IMR-90 (cell line): ENCODE measurements around the gene LDLRAD3. TPM values are rescaled to one million over a fixed set of nuclear protein-coding genes. Genes with fewer than 3 reads are reported as not detected.

Source experiments
- ATAC-seq: fragments of 200-7000 bp; cut with Tn5 transposase; 2 replicates; pipeline ENCODE4 v1.9.1; 2020; ENCODE audit warnings: low read depth, mild to moderate bottlenecking, moderate library complexity
- BruUV-seq: library from RNA; stranded (reverse); fragments of 400-500 nt; replicated peaks from 2 replicates; lab custom pipeline; 2021; lab: Mats Ljungman, UMichigan
- CTCF ChIA-PET: fragments of 300-600 bp; formaldehyde crosslinking; extraction: SDS; loops from one replicate; lab custom pipeline; 2021; ENCODE audit warnings: antibody characterized with exemption; lab: Yijun Ruan, JAX
- POLR2A ChIA-PET: fragments of 300-600 bp; sonication (Branson Sonifier 250); formaldehyde crosslinking; loops from one replicate; lab custom pipeline; 2022; ENCODE audit warnings: antibody characterized with exemption; ENCODE audit not compliant: unreplicated experiment; lab: Charles Lee
- DNase-seq: peaks from one replicate; pipeline ENCODE4 v3.0.0; 2013
- H2AFZ ChIP-seq: replicated peaks from 2 replicates; pipeline ENCODE3; 2013; ENCODE audit warnings: low read length, mild to moderate bottlenecking; ENCODE audit not compliant: poor library complexity
- H2AK5ac ChIP-seq: 2 replicates; pipeline ENCODE4 v1.6.1; 2013; ENCODE audit warnings: low read depth, low read length, inconsistent platforms
- H2AK9ac ChIP-seq: replicated peaks from 2 replicates; pipeline ENCODE3; 2013; ENCODE audit warnings: mild to moderate bottlenecking, low read depth, low read length, moderate library complexity; ENCODE audit not compliant: poor library complexity
- H2BK120ac ChIP-seq: 2 replicates; pipeline ENCODE4 v1.6.1; 2013; ENCODE audit warnings: low read depth, low read length, inconsistent platforms
- H2BK15ac ChIP-seq: 3 replicates; pipeline ENCODE4 v1.6.1; 2013; ENCODE audit warnings: low read depth, low read length, inconsistent platforms
- H2BK20ac ChIP-seq: 2 replicates; pipeline ENCODE4 v1.6.1; 2013; ENCODE audit warnings: low read depth, mild to moderate bottlenecking, inconsistent platforms, low read length, moderate library complexity
- H2BK5ac ChIP-seq: 2 replicates; pipeline ENCODE4 v1.6.1; 2013; ENCODE audit warnings: mild to moderate bottlenecking, low read depth, low read length, inconsistent platforms; ENCODE audit not compliant: poor library complexity, severe bottlenecking
- H3K14ac ChIP-seq: replicated peaks from 2 replicates; pipeline ENCODE4 v1.6.1; 2013; ENCODE audit warnings: low read depth, low read length, inconsistent platforms
- H3K18ac ChIP-seq: 2 replicates; pipeline ENCODE4 v1.6.1; 2013; ENCODE audit warnings: low read depth, low read length, control low read depth
- H3K23ac ChIP-seq: 2 replicates; pipeline ENCODE4 v1.6.1; 2013; ENCODE audit warnings: low read depth, low read length, inconsistent platforms
- H3K27ac ChIP-seq: 2 replicates; pipeline ENCODE4 v1.5.1; 2013; ENCODE audit warnings: mild to moderate bottlenecking, control low read depth, low read length; ENCODE audit not compliant: insufficient read depth
- H3K27me3 ChIP-seq: 2 replicates; pipeline ENCODE4 v1.6.1; 2013; ENCODE audit warnings: low read length; ENCODE audit not compliant: control insufficient read depth, insufficient read depth
- H3K36me3 ChIP-seq: 2 replicates; pipeline ENCODE4 v1.6.1; 2013; ENCODE audit warnings: low read length, mixed read lengths; ENCODE audit not compliant: control insufficient read depth, insufficient read depth
- H3K4ac ChIP-seq: 2 replicates; pipeline ENCODE4 v1.6.1; 2013; ENCODE audit warnings: low read depth, low read length, inconsistent platforms
- H3K4me1 ChIP-seq: 2 replicates; pipeline ENCODE4 v1.6.1; 2013; ENCODE audit warnings: low read length, mixed read lengths; ENCODE audit not compliant: control insufficient read depth, insufficient read depth
- H3K4me2 ChIP-seq: 2 replicates; pipeline ENCODE4 v1.6.1; 2013; ENCODE audit warnings: low read depth, mild to moderate bottlenecking, control low read depth, low read length, moderate library complexity
- H3K4me3 ChIP-seq: 2 replicates; pipeline ENCODE4 v1.5.1; 2013; ENCODE audit warnings: low read depth, mild to moderate bottlenecking, control low read depth, low read length, moderate library complexity; ENCODE audit not compliant: insufficient read depth
- H3K56ac ChIP-seq: 2 replicates; pipeline ENCODE4 v1.6.1; 2013; ENCODE audit warnings: low read length, inconsistent platforms; ENCODE audit not compliant: insufficient read depth; ENCODE audit errors: extremely low read depth
- H3K79me1 ChIP-seq, 2 experiments: 2 replicates each; pipeline ENCODE4 v1.6.1; 2013; ENCODE audit warnings: low read length in 2 of 2, inconsistent platforms in 1 of 2, low read depth in 1 of 2
- H3K9ac ChIP-seq: 2 replicates; pipeline ENCODE4 v1.6.1; 2013; ENCODE audit warnings: low read depth, low read length, control low read depth
- H3K9me1 ChIP-seq: 2 replicates; pipeline ENCODE4 v1.6.1; 2013; ENCODE audit warnings: low read length, inconsistent platforms; ENCODE audit not compliant: insufficient read depth
- H3K9me3 ChIP-seq: 2 replicates; pipeline ENCODE4 v1.6.1; 2013; ENCODE audit warnings: low read length; ENCODE audit not compliant: control insufficient read depth, insufficient read depth
- H4K20me1 ChIP-seq: 2 replicates; pipeline ENCODE4 v1.6.1; 2013; ENCODE audit warnings: low read length, inconsistent platforms; ENCODE audit not compliant: insufficient read depth
- H4K5ac ChIP-seq: 2 replicates; pipeline ENCODE4 v1.6.1; 2013; ENCODE audit warnings: mild to moderate bottlenecking, low read depth, low read length, control low read depth
- H4K8ac ChIP-seq, 2 experiments: 2 replicates each; pipeline ENCODE4 v1.6.1; 2013; ENCODE audit warnings: low read depth in 2 of 2, low read length in 2 of 2, control low read depth in 1 of 2, inconsistent platforms in 1 of 2
- H4K91ac ChIP-seq: 2 replicates; pipeline ENCODE4 v1.6.1; 2013; ENCODE audit warnings: low read depth, low read length, inconsistent platforms; ENCODE audit not compliant: insufficient read depth
- BHLHE40 ChIP-seq: fragments of 150-350 bp; IDR thresholded peaks from 2 replicates; pipeline ENCODE4 v1.6.1; 2016; ENCODE audit warnings: mild to moderate bottlenecking, low read depth, low read length
- CHD1 ChIP-seq: IDR thresholded peaks from 2 replicates; pipeline ENCODE4 v1.6.1; 2012; ENCODE audit warnings: low read depth, low read length, improper control_type of control experiment
- CTCF ChIP-seq: conservative IDR thresholded peaks from 2 replicates; pipeline ENCODE4 v1.5.1; 2012; ENCODE audit warnings: mild to moderate bottlenecking, low read depth, low read length, improper control_type of control experiment
- MAFK ChIP-seq: IDR thresholded peaks from 2 replicates; pipeline ENCODE4 v1.6.1; 2012; ENCODE audit warnings: low read depth, low read length, improper control_type of control experiment
- MAZ ChIP-seq: IDR thresholded peaks from 2 replicates; pipeline ENCODE4 v1.6.1; 2012; ENCODE audit warnings: low read depth, mild to moderate bottlenecking, low read length, improper control_type of control experiment, moderate library complexity, borderline replicate concordance
- NFE2L2 ChIP-seq: fragments of 150-350 bp; IDR thresholded peaks from 2 replicates; pipeline ENCODE4 v1.6.1; 2016; ENCODE audit warnings: low read depth, mild to moderate bottlenecking, low read length
- RAD21 ChIP-seq: IDR thresholded peaks from 2 replicates; pipeline ENCODE4 v1.6.1; 2012; ENCODE audit warnings: low read length, improper control_type of control experiment
- RCOR1 ChIP-seq: IDR thresholded peaks from 2 replicates; pipeline ENCODE4 v1.6.1; 2012; ENCODE audit warnings: mild to moderate bottlenecking, low read length, improper control_type of control experiment; ENCODE audit not compliant: insufficient replicate concordance
- RFX5 ChIP-seq: IDR thresholded peaks from 2 replicates; pipeline ENCODE4 v1.8.0; 2012; ENCODE audit warnings: low read depth, mild to moderate bottlenecking, low read length, moderate library complexity
- USF2 ChIP-seq: fragments of 150-350 bp; IDR thresholded peaks from 2 replicates; pipeline ENCODE4 v1.6.1; 2017; ENCODE audit warnings: mild to moderate bottlenecking, antibody characterized with exemption, low read length, low read depth
- WGBS, 2 experiments: methylation state at CpG; one replicate each; pipeline versions ENCODE4 v1.1.5 to v1.1.7; 2013; ENCODE audit warnings: missing lambda C conversion rate in 2 of 2; ENCODE audit not compliant: insufficient read length in 1 of 2; ENCODE audit errors: extremely low coverage in 2 of 2; 5-methylcytosine and 5-hydroxymethylcytosine counted together
- dilution Hi-C: fragments of 300-500 bp; cut with HindIII; formaldehyde crosslinking; loops from one replicate; pipeline ENCODE4 v1.14.3; 2018; ENCODE audit warnings: low sequenced_read_pairs; ENCODE audit not compliant: unreplicated experiment
- in situ Hi-C: fragments of 300-500 bp; cut with MboI; formaldehyde crosslinking; loops from 3 replicates; pipeline ENCODE4 v1.14.3; 2019; ENCODE audit warnings: low sequenced_read_pairs, inconsistent platforms, mixed read lengths
- intact Hi-C: fragments of 100-400 bp; cut with micrococcal nuclease; formaldehyde crosslinking; loops from 2 replicates; pipeline ENCODE4 v1.10.0; 2022
- polyA plus RNA-seq, 3 experiments: library from polyadenylated mRNA; depleted of rRNA; stranded (reverse); fragments of >200 nt; gene quantifications; 2 replicates each; pipeline ENCODE4 v1.2.3, GENCODE V29; 2012; ENCODE audit warnings: low replicate concordance in 1 of 3
- total RNA-seq: library from RNA; depleted of rRNA; stranded (reverse); fragments of >200 nt; gene quantifications from 2 replicates; pipeline ENCODE4 v1.2.3, GENCODE V29; 2012

Gene LDLRAD3
- total and polyA plus RNA-seq, 2 of the 4 experiments (the other 2 are of a cell fraction): 2.7 to 6.4 TPM

GRCh38 chr11:36047344-36047743, 103.5 kb downstream of the LDLRAD3 start:
- WGBS, 2 experiments: 100% methylated on average over 1 of the region's 2 CpGs; no CpG with 5 or more reads in 1 of the 2 experiments
- no peak overlapping the region for H4K8ac ChIP-seq
- H3K4ac ChIP-seq: no peak overlapping the region
- no peak overlapping the region for H2BK20ac ChIP-seq
- no peak for TF ChIP-seq BHLHE40
- no peak for TF ChIP-seq USF2
- no peak for TF ChIP-seq CHD1
- TF ChIP-seq MAZ: no peak
- TF ChIP-seq NFE2L2: no peak
- TF ChIP-seq RFX5: no peak
- no peak for TF ChIP-seq RCOR1
- no peak for TF ChIP-seq RAD21
- no peak for TF ChIP-seq MAFK
- no peak for TF ChIP-seq CTCF
- no peak overlapping the region for H2BK5ac ChIP-seq
- H3K56ac ChIP-seq: no peak overlapping the region
- no peaks in the 10 kb centered on the region; the same call in 1 of the 2 replicates for H3K9me1 ChIP-seq
- no peak overlapping the region for H3K18ac ChIP-seq
- no peak overlapping the region for H4K91ac ChIP-seq
- H3K4me1 ChIP-seq: peaks cover 4% of the 10 kb centered on the region; the same call in 1 of the 2 replicates
- no peak overlapping the region for H3K27ac ChIP-seq
- H4K5ac ChIP-seq: no peak overlapping the region
- dilution Hi-C loops: no loop called here
- no peaks in the 10 kb centered on the region for H3K36me3 ChIP-seq
- H3K23ac ChIP-seq: no peak overlapping the region
- H2AK5ac ChIP-seq: no peak overlapping the region
- no peak overlapping the region for H3K4me2 ChIP-seq
- H3K79me1 ChIP-seq: no peaks in the 10 kb centered on the region
- H2AFZ ChIP-seq: no peak overlapping the region
- H3K9ac ChIP-seq: no peak overlapping the region
- H3K14ac ChIP-seq: no peak overlapping the region
- ChIA-PET POLR2A (no interaction called here), CTCF (no interaction called here)
- BruUV-seq: no TSS peak
- no peak overlapping the region for H2BK120ac ChIP-seq
- ATAC-seq (no peak), DNase-seq (no peak)
- H2BK15ac ChIP-seq: no peak overlapping the region
- H3K27me3 ChIP-seq: no peaks in the 10 kb centered on the region
- H4K20me1 ChIP-seq: no peaks in the 10 kb centered on the region
- no peaks in the 10 kb centered on the region for H3K9me3 ChIP-seq
- in situ Hi-C loops: no loop called here
- no peak overlapping the region for H2AK9ac ChIP-seq
- H3K4me3 ChIP-seq: no peak overlapping the region
- intact Hi-C loops: loop anchor here (10.0 kb wide), 1 partner anchor 427 kb away; no protein-coding TSS in a partner anchor
